Trophoblast cell (in vitro differentiated cells and primary cell): ENCODE results near the gene KIF20B.
A peak's percentile ranks its signal among the peaks of the same experiment; 100 is the strongest.

Source experiments
- DNase-seq, 2 donors: peaks; one replicate each; pipeline ENCODE4 v3.0.0-alpha.2; 2016
- H2AFZ ChIP-seq: 2 replicates; pipeline ENCODE4 v1.6.1; 2013; ENCODE audit warnings: low read length, moderate library complexity, mild to moderate bottlenecking; ENCODE audit not compliant: insufficient read depth, poor library complexity
- H2AK5ac ChIP-seq: 2 replicates; pipeline ENCODE4 v1.6.1; 2013; ENCODE audit warnings: mild to moderate bottlenecking, low read length
- H2BK120ac ChIP-seq: 2 replicates; pipeline ENCODE4 v1.6.1; 2013; ENCODE audit warnings: low read length, mild to moderate bottlenecking, moderate library complexity; ENCODE audit not compliant: insufficient read depth, poor library complexity
- H2BK12ac ChIP-seq: 2 replicates; pipeline ENCODE4 v1.6.1; 2013; ENCODE audit warnings: mild to moderate bottlenecking, low read length, moderate library complexity
- H2BK5ac ChIP-seq: 2 replicates; pipeline ENCODE4 v1.6.1; 2013; ENCODE audit warnings: low read length, low read depth, moderate library complexity, mild to moderate bottlenecking; ENCODE audit not compliant: poor library complexity
- H3K14ac ChIP-seq: 2 replicates; pipeline ENCODE4 v1.6.1; 2013; ENCODE audit warnings: mild to moderate bottlenecking, low read length
- H3K18ac ChIP-seq: 2 replicates; pipeline ENCODE4 v1.6.1; 2013; ENCODE audit warnings: mild to moderate bottlenecking, low read length
- H3K23ac ChIP-seq: 2 replicates; pipeline ENCODE4 v1.6.1; 2013; ENCODE audit warnings: low read length
- H3K27ac ChIP-seq: 2 replicates; pipeline ENCODE4 v1.5.1; 2013; ENCODE audit warnings: low read depth, mild to moderate bottlenecking, inconsistent platforms, low read length, moderate library complexity
- H3K27me3 ChIP-seq: 2 replicates; pipeline ENCODE4 v1.6.1; 2013; ENCODE audit warnings: inconsistent platforms, mild to moderate bottlenecking, low read length, moderate library complexity; ENCODE audit not compliant: insufficient read depth
- H3K36me3 ChIP-seq, 2 experiments: 1 replicate in 1 of 2; 2 replicates in 1 of 2; pipeline ENCODE4 v1.6.1; 2013; ENCODE audit warnings: low read length in 2 of 2, mild to moderate bottlenecking in 2 of 2, moderate library complexity in 1 of 2; ENCODE audit not compliant: insufficient read depth in 2 of 2, control insufficient read depth in 1 of 2
- H3K4ac ChIP-seq: 2 replicates; pipeline ENCODE4 v1.6.1; 2013; ENCODE audit warnings: low read depth, mild to moderate bottlenecking, low read length, moderate library complexity
- H3K4me1 ChIP-seq, 2 experiments: 1 replicate in 1 of 2; 2 replicates in 1 of 2; pipeline ENCODE4 v1.6.1; 2013; ENCODE audit warnings: low read length in 2 of 2, mild to moderate bottlenecking in 2 of 2, moderate library complexity in 1 of 2; ENCODE audit not compliant: insufficient read depth in 2 of 2, control insufficient read depth in 1 of 2
- H3K4me2 ChIP-seq: 2 replicates; pipeline ENCODE4 v1.6.1; 2013; ENCODE audit warnings: inconsistent platforms, mild to moderate bottlenecking, low read length, moderate library complexity
- H3K4me3 ChIP-seq: 2 replicates; pipeline ENCODE4 v1.5.1; 2013; ENCODE audit warnings: mild to moderate bottlenecking, low read depth, low read length, inconsistent platforms
- H3K79me1 ChIP-seq: one replicate; pipeline ENCODE4 v1.6.1; 2013; ENCODE audit warnings: low read length
- H3K79me2 ChIP-seq: 2 replicates; pipeline ENCODE4 v1.6.1; 2013; ENCODE audit warnings: low read length, mild to moderate bottlenecking; ENCODE audit not compliant: control insufficient read depth, insufficient read depth, poor library complexity
- H3K9ac ChIP-seq: 2 replicates; pipeline ENCODE4 v1.6.1; 2013; ENCODE audit warnings: mild to moderate bottlenecking, low read length
- H3K9me3 ChIP-seq: 2 replicates; pipeline ENCODE4 v1.6.1; 2013; ENCODE audit warnings: low read depth, mild to moderate bottlenecking, control low read depth, inconsistent platforms, low read length; ENCODE audit not compliant: insufficient read depth
- H4K12ac ChIP-seq: 2 replicates; pipeline ENCODE4 v1.6.1; 2013; ENCODE audit warnings: low read depth, mild to moderate bottlenecking, low read length, moderate library complexity
- H4K8ac ChIP-seq: 2 replicates; pipeline ENCODE4 v1.6.1; 2013; ENCODE audit warnings: low read depth, mild to moderate bottlenecking, low read length, moderate library complexity
- H4K91ac ChIP-seq: one replicate; pipeline ENCODE4 v1.6.1; 2013; ENCODE audit warnings: low read depth, mild to moderate bottlenecking, low read length, moderate library complexity
- WGBS: extraction: QIAGEN DNeasy Blood & Tissue Kit; methylation state at CpG from one replicate; pipeline ENCODE4 v1.1.7; 2013; ENCODE audit warnings: missing lambda C conversion rate; ENCODE audit not compliant: insufficient read length, insufficient coverage; ENCODE audit errors: extremely low coverage; 5-methylcytosine and 5-hydroxymethylcytosine counted together

Gene KIF20B

DNA sequence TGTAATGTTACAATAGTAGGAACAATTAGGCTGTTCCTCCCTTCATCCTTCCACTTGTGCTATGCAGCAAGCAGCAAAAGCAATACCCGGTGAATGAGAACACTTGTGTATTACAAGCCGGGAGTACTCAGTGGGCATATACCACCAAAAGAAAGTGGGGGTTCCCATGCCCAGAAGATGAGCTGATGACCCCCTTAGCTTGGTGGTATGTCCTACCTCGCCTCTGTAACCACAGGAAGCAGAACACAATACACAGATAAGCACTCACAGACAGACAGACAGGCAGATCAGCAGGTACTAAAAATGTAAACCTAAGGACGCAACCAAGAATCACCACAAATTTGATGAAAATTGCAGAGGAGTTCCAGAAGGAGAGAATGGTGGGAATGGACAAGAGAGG lies 15.5 kb upstream of the KIF20B start:
- Histone ChIP-seq H3K18ac (no peak overlapping the region), H3K4ac (no peak overlapping the region), H3K23ac (no peak overlapping the region), H3K9ac (no peak overlapping the region), H3K4me3 (no peak overlapping the region), H3K9me3 (no peaks in the 10 kb centered on the region), H3K4me1 (no peaks in the 10 kb centered on the region), H4K12ac (no peak overlapping the region), H3K79me2 (no peaks in the 10 kb centered on the region), H2AK5ac (no peak overlapping the region), H2BK120ac (no peak overlapping the region), H4K8ac (no peak overlapping the region), H3K4me2 (no peak overlapping the region), H2AFZ (no peak overlapping the region), H4K91ac (no peak overlapping the region), H3K36me3 (no peaks in the 10 kb centered on the region), H2BK12ac (no peak overlapping the region), H3K14ac (no peak overlapping the region), H3K27me3 (no peaks in the 10 kb centered on the region), H2BK5ac (no peak overlapping the region), H3K79me1 (no peaks in the 10 kb centered on the region), H3K27ac (no peak overlapping the region)
- no peak for DNase-seq
- no CpG with 5 or more reads among the region's 4 CpGs for whole genome bisulfite sequencing

DNA sequence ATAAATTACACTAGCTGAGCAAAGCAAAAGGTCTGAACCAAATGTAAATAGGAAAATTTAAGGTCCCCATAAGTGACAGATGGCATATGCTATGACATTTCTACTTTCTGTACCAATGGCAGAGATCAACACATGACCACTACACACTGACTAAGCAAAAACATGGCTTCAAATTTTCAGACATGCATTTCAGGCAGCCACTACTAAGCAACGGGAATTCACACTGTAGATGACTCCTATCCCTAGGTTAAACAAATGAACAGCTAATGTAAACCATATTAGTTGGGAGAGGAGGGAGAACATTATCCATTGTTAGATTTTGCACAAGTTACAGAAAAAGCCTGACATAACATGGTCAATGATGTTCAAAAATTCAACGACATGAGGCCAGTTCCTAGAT lies 11.4 kb upstream of the KIF20B start:
- Histone ChIP-seq H3K27ac (no peak overlapping the region), H3K27me3 (no peaks in the 10 kb centered on the region), H3K9ac (no peak overlapping the region), H3K4ac (no peak overlapping the region), H3K14ac (no peak overlapping the region), H3K79me1 (no peaks in the 10 kb centered on the region), H2BK12ac (no peak overlapping the region), H3K4me3 (no peak overlapping the region), H3K4me1 (no peaks in the 10 kb centered on the region), H3K18ac (no peak overlapping the region), H3K9me3 (no peaks in the 10 kb centered on the region), H4K12ac (no peak overlapping the region), H3K36me3 (no peaks in the 10 kb centered on the region), H2BK120ac (no peak overlapping the region), H4K8ac (no peak overlapping the region), H2AFZ (no peak overlapping the region), H3K79me2 (no peaks in the 10 kb centered on the region), H2BK5ac (no peak overlapping the region), H2AK5ac (no peak overlapping the region), H3K4me2 (no peak overlapping the region), H4K91ac (no peak overlapping the region), H3K23ac (no peak overlapping the region)
- WGBS: no CpG with 5 or more reads among the region's 2 CpGs
- DNase-seq: no peak

DNA sequence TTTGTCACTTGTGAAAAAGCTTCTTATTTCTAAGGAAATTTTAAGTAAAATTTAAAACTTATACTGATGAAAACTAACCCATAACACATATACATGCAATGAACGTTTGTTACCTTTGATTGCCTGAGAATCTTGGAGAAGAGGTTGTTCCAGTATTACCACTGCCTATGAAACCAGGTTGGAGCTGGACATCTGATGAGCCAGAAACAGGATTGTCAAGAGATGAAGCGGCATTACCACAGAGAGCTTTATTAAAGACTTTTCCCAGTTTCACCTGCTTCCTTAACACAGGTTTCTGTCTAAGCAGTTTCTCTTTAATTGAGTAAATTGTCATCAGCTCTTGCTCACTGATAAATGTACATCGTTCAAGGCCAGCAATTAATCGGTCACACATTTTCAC lies 9.0 kb upstream of the KIF20B start:
- Histone ChIP-seq H3K27me3 (no peaks in the 10 kb centered on the region), H3K9me3 (no peaks in the 10 kb centered on the region), H2AFZ (no peak overlapping the region), H3K79me2 (no peaks in the 10 kb centered on the region), H2BK12ac (no peak overlapping the region), H2BK5ac (no peak overlapping the region), H3K18ac (no peak overlapping the region), H4K12ac (no peak overlapping the region), H2BK120ac (no peak overlapping the region), H3K4ac (no peak overlapping the region), H3K4me2 (no peak overlapping the region), H4K91ac (no peak overlapping the region), H3K9ac (no peak overlapping the region), H3K79me1 (no peaks in the 10 kb centered on the region), H2AK5ac (no peak overlapping the region), H3K4me1 (peaks cover 2 to 3% of the 10 kb centered on the region in 2 experiments), H4K8ac (no peak overlapping the region), H3K36me3 (no peaks in the 10 kb centered on the region), H3K27ac (no peak overlapping the region), H3K4me3 (no peak overlapping the region), H3K23ac (no peak overlapping the region), H3K14ac (no peak overlapping the region)
- WGBS: no CpG with 5 or more reads among the region's 4 CpGs
- peak in 1 of 2 donors; percentile 71 for DNase-seq

DNA sequence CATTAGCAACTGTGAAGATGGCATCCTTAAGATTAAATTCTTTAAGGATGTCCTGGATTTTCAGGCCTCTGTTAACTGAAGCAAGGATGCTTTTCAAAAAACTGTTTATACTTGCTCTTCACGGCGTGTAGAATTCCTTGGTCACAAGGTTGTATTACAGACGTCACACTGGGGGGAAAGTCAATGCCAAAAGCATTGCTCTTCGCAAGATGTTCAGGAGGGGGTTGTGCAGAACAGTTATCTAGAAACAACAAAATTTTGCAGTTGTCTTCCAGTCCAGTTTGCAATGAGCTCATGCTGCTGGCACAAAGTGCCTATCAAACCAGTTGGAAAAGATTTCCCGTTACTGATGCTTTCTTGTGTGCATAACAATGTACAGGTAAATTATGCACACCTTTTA lies 8.2 kb upstream of the KIF20B start:
- no peak overlapping the region for H3K9ac ChIP-seq
- no peaks in the 10 kb centered on the region for H3K79me2 ChIP-seq
- H3K4me1 ChIP-seq: peaks cover 2 to 3% of the 10 kb centered on the region in 2 experiments
- no peak overlapping the region for H2AFZ ChIP-seq
- no peak overlapping the region for H3K4me2 ChIP-seq
- H2BK5ac ChIP-seq: no peak overlapping the region
- no peaks in the 10 kb centered on the region for H3K27me3 ChIP-seq
- no peak overlapping the region for H2BK120ac ChIP-seq
- no peak overlapping the region for H2AK5ac ChIP-seq
- no peak overlapping the region for H3K23ac ChIP-seq
- no peaks in the 10 kb centered on the region for H3K9me3 ChIP-seq
- H3K4ac ChIP-seq: no peak overlapping the region
- H3K18ac ChIP-seq: no peak overlapping the region
- H3K14ac ChIP-seq: no peak overlapping the region
- no peak overlapping the region for H4K91ac ChIP-seq
- no peak overlapping the region for H2BK12ac ChIP-seq
- H3K36me3 ChIP-seq: no peaks in the 10 kb centered on the region
- no peak overlapping the region for H3K27ac ChIP-seq
- no CpG with 5 or more reads among the region's 5 CpGs for WGBS
- peak; percentile 36 to 83 for DNase-seq
- no peak overlapping the region for H4K8ac ChIP-seq
- H3K4me3 ChIP-seq: no peak overlapping the region
- H3K79me1 ChIP-seq: no peaks in the 10 kb centered on the region
- H4K12ac ChIP-seq: no peak overlapping the region
